Astrocyte of the spinal cord (primary cell): ENCODE results near the gene FAM83D.

ENCODE experiments used
- DNase-seq: peaks from one replicate; pipeline ENCODE4 v3.0.0; 2011; ENCODE audit warnings: low read depth, low spot score
- H3K4me3 ChIP-seq: 2 replicates; pipeline ENCODE4 v1.5.1; 2011; ENCODE audit warnings: low read depth, mild to moderate bottlenecking, low read length, moderate library complexity
- CTCF ChIP-seq: IDR thresholded peaks from 2 replicates; pipeline ENCODE4 v1.5.1; 2012; ENCODE audit warnings: low read depth, mild to moderate bottlenecking, low read length, inconsistent platforms
- in situ Hi-C: cut with HindIII; loops from 2 replicates; pipeline ENCODE4 v1.10.0; 2017; ENCODE audit warnings: low sequenced_read_pairs

The FAM83D gene

GRCh38 chr20:38979434-38979833 is 53.2 kb downstream of the FAM83D start:
- no peak for TF ChIP-seq CTCF
- no peak overlapping the region for H3K4me3 ChIP-seq
- in situ Hi-C loops = no loop called here
- DNase-seq = no peak

- no peak for DNase-seq
- H3K4me3 ChIP-seq = no peak overlapping the region
- no peak for TF ChIP-seq CTCF
- in situ Hi-C loops = no loop called here
These were observed 53.6 kb downstream of the FAM83D start for GRCh38 chr20:38979842-38980241.

DNA sequence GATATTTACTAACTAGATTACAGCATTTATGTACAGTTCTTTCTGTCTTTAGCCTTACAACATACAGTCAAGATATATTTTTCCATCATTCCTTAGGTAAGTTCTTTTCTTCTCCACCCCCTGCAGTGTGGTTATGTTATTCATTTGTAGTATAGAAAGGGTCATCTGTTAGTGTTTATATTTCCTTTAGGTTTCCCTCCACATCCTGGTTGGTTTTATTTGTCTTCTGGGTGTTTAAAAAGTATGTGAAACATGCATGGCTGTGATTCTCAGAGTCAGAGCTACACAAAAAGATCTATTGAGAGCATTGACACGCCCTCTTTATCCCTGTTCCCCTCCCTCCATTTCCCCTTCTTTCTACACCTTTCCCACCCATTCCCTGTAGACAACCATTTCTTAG is 56.1 kb downstream of the FAM83D start:
- peak; percentile 20 for DNase-seq
- no peak for TF ChIP-seq CTCF
- in situ Hi-C loops = no loop called here
- H3K4me3 ChIP-seq = no peak overlapping the region

- DNase-seq = no peak
- TF ChIP-seq CTCF = no peak
- in situ Hi-C loops = no loop called here
- no peak overlapping the region for H3K4me3 ChIP-seq
These were observed 58.8 kb downstream of the FAM83D start for GRCh38 chr20:38985060-38985459.

DNA sequence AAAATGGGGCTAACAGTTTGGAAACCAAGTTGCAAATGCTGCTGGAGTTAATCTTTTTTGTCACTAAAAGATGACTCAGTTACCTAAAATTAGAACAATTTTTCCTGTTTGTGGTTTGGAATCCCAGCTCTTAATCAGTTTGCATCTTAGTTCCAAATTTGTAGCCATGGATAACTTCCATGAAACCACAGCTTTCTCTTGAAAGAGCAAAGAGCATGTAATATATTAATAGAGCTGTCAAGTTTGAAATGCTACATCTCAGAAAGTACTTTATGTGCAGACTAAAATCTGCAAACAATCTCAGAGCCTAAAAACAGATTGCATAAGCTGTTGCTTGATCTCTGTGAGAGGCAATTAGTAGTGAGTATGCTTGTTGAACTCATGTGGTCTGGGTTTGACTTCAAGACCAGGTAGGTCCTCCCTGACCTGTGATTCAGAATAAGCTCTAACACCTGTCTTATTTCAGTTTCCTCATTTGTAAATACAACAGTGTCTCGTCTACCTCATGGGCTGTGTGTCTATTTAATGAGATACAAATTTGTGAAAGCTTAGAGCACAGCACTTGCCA is 59.5 kb downstream of the FAM83D start:
- DNase-seq = peak; percentile 83
- H3K4me3 ChIP-seq = no peak overlapping the region
- no peak for TF ChIP-seq CTCF
- in situ Hi-C loops = no loop called here

- no peak for DNase-seq
- TF ChIP-seq CTCF = no peak
- in situ Hi-C loops = no loop called here
- no peak overlapping the region for H3K4me3 ChIP-seq
These were observed 60.4 kb downstream of the FAM83D start for GRCh38 chr20:38986663-38987062.

DNA sequence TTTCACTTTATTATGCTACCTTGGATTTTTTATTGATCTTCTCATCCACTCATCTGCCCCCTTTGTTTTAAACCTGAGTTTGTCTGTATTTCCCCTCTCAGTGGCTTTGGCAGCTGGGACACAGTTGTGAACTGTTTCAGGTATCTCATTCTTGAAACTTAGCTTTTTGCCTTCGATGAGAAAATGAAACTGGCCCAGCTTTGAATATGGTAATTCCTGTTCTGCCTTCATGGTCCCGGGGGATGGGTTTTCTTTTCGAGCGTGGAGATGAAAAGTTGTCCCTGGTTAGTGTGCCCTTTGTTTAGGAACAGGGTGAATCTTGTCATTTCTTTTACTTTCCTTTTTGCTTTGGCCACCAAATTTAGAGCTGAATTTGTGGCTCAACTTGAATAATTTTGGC is 61.6 kb downstream of the FAM83D start:
- DNase-seq = no peak
- in situ Hi-C loops = no loop called here
- H3K4me3 ChIP-seq = no peak overlapping the region
- TF ChIP-seq CTCF = no peak
